Esophagus squamous epithelium (tissue), 5 donors: ENCODE measurements around the gene UVSSA. TPM values are rescaled to one million over a fixed set of nuclear protein-coding genes. Genes with fewer than 3 reads are reported as not detected.

Experiments used
- DNase-seq: peaks from one replicate; lab custom pipeline; 2025; lab: John Stamatoyannopoulos, UW
- H3K27ac ChIP-seq, 4 donors: fragments of 200-600 bp; sonication (generic); one replicate each; pipeline ENCODE4 v1.5.1; 2016 to 2019; ENCODE audit warnings: mild to moderate bottlenecking in 1 of 4
- H3K27me3 ChIP-seq, 4 donors: fragments of 200-600 bp; sonication (generic); 1 replicate in 3 of 4; 2 replicates in 1 of 4; pipeline versions ENCODE4 v1.5.1 to v1.6.0; 2017 to 2021; ENCODE audit warnings: antibody characterized with exemption in 1 of 4
- H3K36me3 ChIP-seq, 3 donors: fragments of 200-600 bp; sonication (generic); one replicate each; pipeline ENCODE4 v1.5.1; 2016 to 2019
- H3K4me1 ChIP-seq, 3 donors: fragments of 200-600 bp; sonication (generic); one replicate each; pipeline ENCODE4 v1.5.1; 2017 to 2019
- H3K4me3 ChIP-seq, 4 donors: fragments of 200-600 bp; sonication (generic); 1 replicate in 3 of 4; 2 replicates in 1 of 4; pipeline ENCODE4 v1.5.1; 2016 to 2019; ENCODE audit warnings: mild to moderate bottlenecking in 2 of 4, moderate library complexity in 1 of 4
- H3K9me3 ChIP-seq, 3 donors: fragments of 200-600 bp; sonication (generic); one replicate each; pipeline ENCODE4 v1.5.1; 2016 to 2019
- CTCF ChIP-seq, 6 experiments: fragments of 450-650 bp in 4 of 6; fragments of 200-600 bp in 2 of 6; sonication (generic) in 2 of 6; IDR thresholded peaks; one replicate each; pipeline ENCODE4 v1.5.1; 2016 to 2019; ENCODE audit warnings: antibody characterized with exemption in 6 of 6, mild to moderate bottlenecking in 4 of 6, moderate library complexity in 4 of 6
- POLR2A ChIP-seq, 4 donors: fragments of 450-650 bp; IDR thresholded peaks; one replicate each; pipeline ENCODE4 v1.6.1; 2017; ENCODE audit warnings: antibody characterized with exemption in 4 of 4, mild to moderate bottlenecking in 4 of 4, moderate library complexity in 3 of 4
- WGBS, 2 donors: methylation state at CpG; one replicate each; pipeline ENCODE4 v1.1.5; 2018; 5-methylcytosine and 5-hydroxymethylcytosine counted together
- intact Hi-C: fragments of 100-400 bp; cut with DNase I; formaldehyde crosslinking; loops from one replicate; pipeline ENCODE4 v1.15.0; 2022
- total RNA-seq, 4 donors: library from RNA; depleted of rRNA; stranded (reverse); fragments of >200 nt; gene quantifications; one replicate each; pipeline ENCODE4 v1.1.0, GENCODE V29; 2016
- donor health status: DM: yes; HTN: yes; CAD: no.

The UVSSA gene
- total RNA-seq, 4 donors from 2014 or later = 7.2 to 12.8 (median 11.5) TPM

GRCh38 chr4:1377606-1378261 is 30.7 kb downstream of the UVSSA start:
- H3K9me3 ChIP-seq = no peaks in the 10 kb centered on the region
- H3K36me3 ChIP-seq = peaks cover 0 to 81% (median 8%) of the 10 kb centered on the region in 3 donors
- DNase-seq = no peak
- intact Hi-C loops = no loop called here
- H3K4me3 ChIP-seq = no peak overlapping the region
- no peak for TF ChIP-seq POLR2A (IDR thresholded peaks at IDR 0.05)
- no peak for TF ChIP-seq CTCF (IDR thresholded peaks at IDR 0.05)
- H3K27ac ChIP-seq = no peak overlapping the region
- H3K27me3 ChIP-seq = no peaks in the 10 kb centered on the region
- no peaks in the 10 kb centered on the region for H3K4me1 ChIP-seq
- 100% methylated on average over 4 of the region's 19 CpGs; no CpG with 5 or more reads in 1 of the 2 donors for WGBS, 2 donors

GRCh38 chr4:1378559-1379231 is 31.7 kb downstream of the UVSSA start:
- TF ChIP-seq CTCF (IDR thresholded peaks at IDR 0.05) = no peak
- TF ChIP-seq POLR2A (IDR thresholded peaks at IDR 0.05) = no peak
- H3K36me3 ChIP-seq = peaks cover 4 to 81% (median 4%) of the 10 kb centered on the region in 3 donors
- intact Hi-C loops = no loop called here
- H3K27me3 ChIP-seq = no peaks in the 10 kb centered on the region
- H3K27ac ChIP-seq = no peak overlapping the region
- H3K9me3 ChIP-seq = no peaks in the 10 kb centered on the region
- no peak overlapping the region for H3K4me3 ChIP-seq
- H3K4me1 ChIP-seq = no peaks in the 10 kb centered on the region
- 80 to 92% methylated on average over 2 to 4 of the region's 30 CpGs for WGBS, 2 donors
- DNase-seq = no peak

- WGBS, 2 donors = 85% methylated on average over 4 of the region's 27 CpGs; no CpG with 5 or more reads in 1 of the 2 donors
- no peak for DNase-seq
- Histone ChIP-seq H3K4me1 (no peaks in the 10 kb centered on the region), H3K27me3 (no peaks in the 10 kb centered on the region), H3K27ac (no peak overlapping the region), H3K4me3 (no peak overlapping the region), H3K9me3 (no peaks in the 10 kb centered on the region), H3K36me3 (peaks cover 4 to 81% (median 11%) of the 10 kb centered on the region in 3 donors)
- TF ChIP-seq CTCF (IDR thresholded peaks at IDR 0.05) (no peak), POLR2A (IDR thresholded peaks at IDR 0.05) (no peak)
- intact Hi-C loops = no loop called here
These were observed 32.4 kb downstream of the UVSSA start for GRCh38 chr4:1379351-1379781.

- intact Hi-C loops = no loop called here
- DNase-seq = no peak
- WGBS, 2 donors = 97% methylated on average over 7 of the region's 31 CpGs; no CpG with 5 or more reads in 1 of the 2 donors
- H3K4me1 ChIP-seq = no peaks in the 10 kb centered on the region
- no peaks in the 10 kb centered on the region for H3K27me3 ChIP-seq
- H3K4me3 ChIP-seq = no peak overlapping the region
- H3K9me3 ChIP-seq = no peaks in the 10 kb centered on the region
- no peak for TF ChIP-seq CTCF (IDR thresholded peaks at IDR 0.05)
- no peak for TF ChIP-seq POLR2A (IDR thresholded peaks at IDR 0.05)
- peaks cover 4 to 81% (median 16%) of the 10 kb centered on the region in 3 donors for H3K36me3 ChIP-seq
- H3K27ac ChIP-seq = no peak overlapping the region
These were observed 32.9 kb downstream of the UVSSA start for GRCh38 chr4:1379801-1380331.
